WTC11 (cell line): Measurements from ENCODE around the gene TRPM4.

ENCODE experiments used
- ZBTB21 ChIP-seq: sonication (generic); formaldehyde crosslinking; IDR thresholded peaks from 2 replicates; pipeline ENCODE4 v1.8.1; 2023; ENCODE audit warnings: mild to moderate bottlenecking, missing genetic modification reagents, borderline replicate concordance
- TF ChIP-seq, protein P1 (sequence below): sonication (generic); formaldehyde crosslinking; IDR thresholded peaks from 2 replicates; pipeline ENCODE4 v1.8.1; 2023; ENCODE audit warnings: mild to moderate bottlenecking, moderate library complexity, missing genetic modification reagents
- TF ChIP-seq, protein P2 (sequence below): sonication (generic); formaldehyde crosslinking; IDR thresholded peaks from 2 replicates; pipeline ENCODE4 v1.8.0; 2022; ENCODE audit warnings: missing genetic modification reagents

GRCh38 chr19:49256691-49257090, 99.1 kb downstream of the TRPM4 start:
- TF ChIP-seq ZBTB21 (CRISPR knock-in tag), result no peak
- TF ChIP-seq, protein P1, sequence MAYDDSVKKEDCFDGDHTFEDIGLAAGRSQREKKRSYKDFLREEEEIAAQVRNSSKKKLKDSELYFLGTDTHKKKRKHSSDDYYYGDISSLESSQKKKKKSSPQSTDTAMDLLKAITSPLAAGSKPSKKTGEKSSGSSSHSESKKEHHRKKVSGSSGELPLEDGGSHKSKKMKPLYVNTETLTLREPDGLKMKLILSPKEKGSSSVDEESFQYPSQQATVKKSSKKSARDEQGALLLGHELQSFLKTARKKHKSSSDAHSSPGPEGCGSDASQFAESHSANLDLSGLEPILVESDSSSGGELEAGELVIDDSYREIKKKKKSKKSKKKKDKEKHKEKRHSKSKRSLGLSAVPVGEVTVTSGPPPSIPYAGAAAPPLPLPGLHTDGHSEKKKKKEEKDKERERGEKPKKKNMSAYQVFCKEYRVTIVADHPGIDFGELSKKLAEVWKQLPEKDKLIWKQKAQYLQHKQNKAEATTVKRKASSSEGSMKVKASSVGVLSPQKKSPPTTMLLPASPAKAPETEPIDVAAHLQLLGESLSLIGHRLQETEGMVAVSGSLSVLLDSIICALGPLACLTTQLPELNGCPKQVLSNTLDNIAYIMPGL (CRISPR knock-in tag), result no peak
- TF ChIP-seq, protein P2, sequence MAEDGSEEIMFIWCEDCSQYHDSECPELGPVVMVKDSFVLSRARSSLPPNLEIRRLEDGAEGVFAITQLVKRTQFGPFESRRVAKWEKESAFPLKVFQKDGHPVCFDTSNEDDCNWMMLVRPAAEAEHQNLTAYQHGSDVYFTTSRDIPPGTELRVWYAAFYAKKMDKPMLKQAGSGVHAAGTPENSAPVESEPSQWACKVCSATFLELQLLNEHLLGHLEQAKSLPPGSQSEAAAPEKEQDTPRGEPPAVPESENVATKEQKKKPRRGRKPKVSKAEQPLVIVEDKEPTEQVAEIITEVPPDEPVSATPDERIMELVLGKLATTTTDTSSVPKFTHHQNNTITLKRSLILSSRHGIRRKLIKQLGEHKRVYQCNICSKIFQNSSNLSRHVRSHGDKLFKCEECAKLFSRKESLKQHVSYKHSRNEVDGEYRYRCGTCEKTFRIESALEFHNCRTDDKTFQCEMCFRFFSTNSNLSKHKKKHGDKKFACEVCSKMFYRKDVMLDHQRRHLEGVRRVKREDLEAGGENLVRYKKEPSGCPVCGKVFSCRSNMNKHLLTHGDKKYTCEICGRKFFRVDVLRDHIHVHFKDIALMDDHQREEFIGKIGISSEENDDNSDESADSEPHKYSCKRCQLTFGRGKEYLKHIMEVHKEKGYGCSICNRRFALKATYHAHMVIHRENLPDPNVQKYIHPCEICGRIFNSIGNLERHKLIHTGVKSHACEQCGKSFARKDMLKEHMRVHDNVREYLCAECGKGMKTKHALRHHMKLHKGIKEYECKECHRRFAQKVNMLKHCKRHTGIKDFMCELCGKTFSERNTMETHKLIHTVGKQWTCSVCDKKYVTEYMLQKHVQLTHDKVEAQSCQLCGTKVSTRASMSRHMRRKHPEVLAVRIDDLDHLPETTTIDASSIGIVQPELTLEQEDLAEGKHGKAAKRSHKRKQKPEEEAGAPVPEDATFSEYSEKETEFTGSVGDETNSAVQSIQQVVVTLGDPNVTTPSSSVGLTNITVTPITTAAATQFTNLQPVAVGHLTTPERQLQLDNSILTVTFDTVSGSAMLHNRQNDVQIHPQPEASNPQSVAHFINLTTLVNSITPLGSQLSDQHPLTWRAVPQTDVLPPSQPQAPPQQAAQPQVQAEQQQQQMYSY (CRISPR knock-in tag), result no peak
